Esophagus (tissue), 2 donors: ENCODE data around the gene MTHFSD. TPM values are rescaled to one million over a fixed set of nuclear protein-coding genes. Genes with fewer than 3 reads are reported as not detected.
A peak's percentile ranks its signal among the peaks of the same experiment; 100 is the strongest.

Source experiments
- H3K27ac ChIP-seq, 2 donors: one replicate each; pipeline ENCODE4 v1.5.1; 2013; ENCODE audit warnings: low read depth in 2 of 2, mild to moderate bottlenecking in 2 of 2, inconsistent platforms in 1 of 2, low read length in 1 of 2, moderate library complexity in 1 of 2
- H3K27me3 ChIP-seq, 2 donors: one replicate each; pipeline ENCODE4 v1.6.1; 2013; ENCODE audit warnings: low read length in 2 of 2, control low read depth in 1 of 2, mild to moderate bottlenecking in 1 of 2; ENCODE audit not compliant: insufficient read depth in 2 of 2, control insufficient read depth in 1 of 2
- H3K36me3 ChIP-seq, 2 donors: one replicate each; pipeline ENCODE4 v1.6.1; 2013; ENCODE audit warnings: low read length in 1 of 2; ENCODE audit not compliant: control insufficient read depth in 2 of 2, insufficient read depth in 2 of 2
- H3K4me1 ChIP-seq, 2 donors: one replicate each; pipeline ENCODE4 v1.6.1; 2013; ENCODE audit warnings: low read length in 1 of 2; ENCODE audit not compliant: control insufficient read depth in 2 of 2, insufficient read depth in 2 of 2
- H3K4me3 ChIP-seq, 2 donors: one replicate each; pipeline ENCODE4 v1.5.1; 2013; ENCODE audit warnings: low read length in 2 of 2, mild to moderate bottlenecking in 2 of 2, low read depth in 1 of 2, moderate library complexity in 1 of 2
- H3K9me3 ChIP-seq, 2 donors: one replicate each; pipeline ENCODE4 v1.6.1; 2013; ENCODE audit warnings: mild to moderate bottlenecking in 2 of 2, low read depth in 1 of 2, low read length in 1 of 2, moderate library complexity in 1 of 2; ENCODE audit not compliant: control insufficient read depth in 2 of 2, insufficient read depth in 1 of 2
- WGBS, 2 donors: extraction: QIAGEN DNeasy Blood & Tissue Kit; methylation state at CpG; one replicate each; pipeline ENCODE4 v1.1.7; 2013; 5-methylcytosine and 5-hydroxymethylcytosine counted together
- polyA plus RNA-seq, 2 donors: library from polyadenylated mRNA; stranded (reverse); fragments of 200-250 nt; gene quantifications; one replicate each; pipeline ENCODE4 v1.2.3, GENCODE V29; 2013
- donor health status: healthy with polysubstance abuse.
- donor health status: Bipolar disorder and iron deficiency.

Gene MTHFSD
- polyA plus RNA-seq, 2 donors, result 9.7 to 14.1 TPM

DNA sequence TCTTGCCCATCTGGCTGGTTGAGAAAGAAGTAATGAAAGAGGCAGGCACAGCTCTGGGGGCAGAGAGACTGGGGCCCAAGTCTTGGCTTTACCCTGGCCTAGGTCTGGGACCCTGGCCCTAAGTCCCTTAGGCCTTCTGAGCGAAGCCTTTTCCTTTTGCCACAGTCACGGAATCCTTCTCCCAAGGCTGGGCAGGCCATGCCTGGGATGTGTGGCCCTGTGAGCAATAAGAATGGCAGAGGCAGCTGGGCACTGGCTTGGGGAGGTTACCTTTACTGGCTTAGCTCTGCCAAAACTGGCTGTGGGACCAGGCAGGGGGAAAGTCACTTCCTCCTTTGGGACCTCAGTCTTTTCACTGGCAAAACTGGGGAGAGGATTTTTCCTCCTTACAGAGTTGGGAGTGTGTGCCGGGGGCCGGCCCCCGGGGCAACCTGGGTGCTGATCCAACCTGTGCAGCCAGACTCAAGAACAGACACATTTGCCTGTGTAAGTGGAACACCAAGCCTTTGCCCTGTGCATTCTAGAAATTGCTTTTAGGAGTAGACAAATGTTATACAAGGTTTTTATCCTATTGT lies 31.8 kb downstream of the MTHFSD start:
- Histone ChIP-seq H3K27ac (no peak overlapping the region), H3K36me3 (no peaks in the 10 kb centered on the region), H3K9me3 (no peaks in the 10 kb centered on the region), H3K4me3 (no peak overlapping the region), H3K4me1 (peaks cover 2 to 3% of the 10 kb centered on the region in 2 donors), H3K27me3 (no peaks in the 10 kb centered on the region)
- WGBS, 2 donors, result 56 to 68% methylated on average over 5 of the region's 5 CpGs

GRCh38 chr16:86522634-86523033 lies 32.4 kb downstream of the MTHFSD start:
- 83 to 90% methylated on average over 16 of the region's 16 CpGs for WGBS, 2 donors
- Histone ChIP-seq H3K27me3 (no peaks in the 10 kb centered on the region), H3K36me3 (no peaks in the 10 kb centered on the region), H3K4me3 (no peak overlapping the region), H3K4me1 (peaks cover 2 to 6% of the 10 kb centered on the region in 2 donors), H3K27ac (no peak overlapping the region), H3K9me3 (no peaks in the 10 kb centered on the region)

DNA sequence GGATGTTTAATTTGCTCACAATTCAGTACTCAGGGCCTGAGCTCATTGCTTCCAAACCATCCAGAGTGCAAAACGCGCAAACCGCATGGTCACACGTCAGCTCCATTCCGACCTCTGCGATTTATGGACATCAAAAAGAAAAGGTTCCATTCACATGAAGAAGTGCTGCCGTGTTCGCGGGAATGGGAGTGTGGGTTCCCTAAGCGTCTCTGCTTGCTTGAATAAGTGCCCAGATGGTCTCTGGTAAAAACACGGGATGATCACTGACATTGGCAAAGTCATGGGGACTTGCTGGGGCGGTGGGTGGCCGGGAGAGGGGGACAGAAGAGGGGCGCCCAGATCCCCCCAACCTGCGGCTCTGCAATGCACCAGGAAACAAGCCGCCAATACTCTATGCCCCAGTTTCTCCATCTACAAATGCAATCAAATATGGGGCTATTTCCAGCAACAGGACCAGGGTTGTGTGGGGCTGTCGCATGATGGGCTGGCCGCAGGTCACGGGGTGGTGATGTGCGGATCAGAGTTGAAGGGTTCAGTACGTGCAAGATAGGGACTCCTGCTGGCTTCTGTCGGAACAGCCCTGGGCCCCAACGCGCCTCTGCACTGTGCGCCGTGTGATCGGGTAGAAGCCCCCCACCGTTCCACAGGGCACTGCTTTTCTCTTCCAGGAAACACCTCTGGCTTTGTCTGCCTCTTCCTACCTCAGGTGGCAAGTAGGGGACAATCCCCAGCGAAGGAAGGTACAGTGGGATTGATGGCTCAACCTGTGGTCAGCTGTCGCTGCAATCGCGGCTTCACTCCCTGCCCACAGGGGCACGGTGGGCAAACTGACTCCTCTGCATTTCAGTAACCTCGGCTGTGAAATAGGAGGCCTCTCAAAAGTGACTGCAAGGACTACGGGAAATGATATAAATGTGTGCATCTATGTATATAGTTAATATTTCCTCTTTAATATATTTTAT lies 33.5 kb downstream of the MTHFSD start:
- Histone ChIP-seq H3K4me1 (peaks cover 4 to 6% of the 10 kb centered on the region in 2 donors), H3K27ac (no peak overlapping the region), H3K36me3 (no peaks in the 10 kb centered on the region), H3K9me3 (no peaks in the 10 kb centered on the region), H3K27me3 (peaks cover 0 to 3% of the 10 kb centered on the region in 2 donors), H3K4me3 (no peak overlapping the region)
- 73 to 81% methylated on average over 35 of the region's 35 CpGs for WGBS, 2 donors

- H3K36me3 ChIP-seq, result no peaks in the 10 kb centered on the region
- 42 to 46% methylated on average over 30 of the region's 30 CpGs for WGBS, 2 donors
- H3K4me1 ChIP-seq, result peaks cover 5 to 6% of the 10 kb centered on the region in 2 donors
- H3K27me3 ChIP-seq, result peaks cover 0 to 3% of the 10 kb centered on the region in 2 donors
- H3K9me3 ChIP-seq, result no peaks in the 10 kb centered on the region
- no peak overlapping the region for H3K4me3 ChIP-seq
- no peak overlapping the region for H3K27ac ChIP-seq
These were observed 34.5 kb downstream of the MTHFSD start for GRCh38 chr16:86520317-86521210.

DNA sequence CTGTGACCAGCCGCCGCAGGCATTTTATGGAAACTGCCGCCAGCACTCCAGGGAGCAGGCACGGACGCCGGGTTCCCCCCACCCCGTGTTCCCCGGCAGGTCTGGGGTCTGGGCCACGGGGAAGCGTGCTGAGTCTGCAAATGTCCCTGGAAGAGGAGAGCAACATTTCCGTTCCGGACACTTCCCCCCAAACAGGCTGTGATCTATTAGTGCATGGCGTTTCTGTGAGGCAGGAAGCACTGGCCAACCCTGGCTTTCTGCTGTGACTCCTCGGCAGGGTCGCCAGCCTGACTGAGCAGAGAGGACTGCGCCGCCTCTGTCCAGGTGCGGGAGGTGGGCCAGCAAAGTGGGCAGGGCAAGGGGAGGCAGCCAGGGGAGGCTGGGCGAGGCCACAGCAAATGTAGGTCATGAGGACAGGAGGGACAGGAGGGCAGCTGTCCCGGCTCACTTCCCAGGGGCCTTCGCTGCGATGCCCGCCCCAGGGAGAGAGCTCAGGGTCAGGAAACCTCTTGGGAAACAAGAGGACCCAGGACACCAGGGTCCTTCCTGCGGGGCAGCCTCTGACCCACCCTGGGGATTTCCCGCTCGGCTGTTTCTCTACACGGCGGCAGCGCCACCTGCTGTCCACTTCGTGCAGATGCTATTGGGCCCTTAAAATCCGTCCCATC lies 35.3 kb downstream of the MTHFSD start:
- Histone ChIP-seq H3K36me3 (no peaks in the 10 kb centered on the region), H3K4me3 (no peak overlapping the region), H3K9me3 (no peaks in the 10 kb centered on the region), H3K27ac (peak overlapping the region in 1 of 2 donors; percentile 10), H3K27me3 (peaks cover 0 to 3% of the 10 kb centered on the region in 2 donors), H3K4me1 (peaks cover 5 to 6% of the 10 kb centered on the region in 2 donors)
- WGBS, 2 donors, result 15 to 17% methylated on average over 31 of the region's 31 CpGs

DNA sequence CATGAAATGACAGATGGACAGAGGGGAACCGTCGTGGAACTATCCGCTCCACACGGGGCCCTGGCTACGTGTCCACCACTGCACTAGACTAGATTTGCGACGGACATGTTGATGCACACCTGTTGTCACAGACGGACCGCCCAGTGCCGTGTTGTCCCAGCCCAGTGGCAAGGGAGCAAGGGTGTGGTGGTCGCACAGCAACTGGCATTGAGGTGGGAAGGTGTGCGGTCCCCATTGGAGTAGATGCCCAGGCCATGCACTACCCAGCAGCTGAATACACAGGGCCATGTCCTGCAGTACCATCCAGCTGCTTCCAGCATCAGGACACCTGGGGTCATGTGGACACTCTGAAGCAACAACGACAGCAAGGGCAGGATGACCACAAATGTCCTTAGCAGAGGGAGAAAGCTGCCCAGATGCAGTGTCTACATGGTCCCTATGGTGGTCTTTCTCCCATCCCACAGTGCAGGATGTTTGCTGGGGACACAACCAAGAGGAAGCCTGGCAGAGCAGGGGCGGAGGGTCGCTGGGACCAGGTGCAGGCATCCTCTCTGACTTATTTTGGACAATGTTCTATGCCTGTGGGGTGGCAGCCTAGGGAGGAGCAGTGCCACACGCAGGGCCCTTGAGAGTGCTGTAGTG lies 35.9 kb downstream of the MTHFSD start:
- H3K4me1 ChIP-seq, result peaks cover 5 to 6% of the 10 kb centered on the region in 2 donors
- 78 to 84% methylated on average over 16 of the region's 16 CpGs for WGBS, 2 donors
- H3K36me3 ChIP-seq, result no peaks in the 10 kb centered on the region
- H3K4me3 ChIP-seq, result no peak overlapping the region
- no peaks in the 10 kb centered on the region for H3K9me3 ChIP-seq
- H3K27me3 ChIP-seq, result peaks cover 0 to 3% of the 10 kb centered on the region in 2 donors
- peak overlapping the region in 1 of 2 donors; percentile 20 for H3K27ac ChIP-seq

- Histone ChIP-seq H3K27ac (peak overlapping the region; percentile 76 to 85), H3K36me3 (no peaks in the 10 kb centered on the region), H3K4me3 (no peak overlapping the region), H3K27me3 (peaks cover 5 to 6% of the 10 kb centered on the region in 2 donors), H3K9me3 (peaks cover 0 to under 1% of the 10 kb centered on the region in 2 donors), H3K4me1 (peaks cover 5 to 6% of the 10 kb centered on the region in 2 donors)
- 16 to 17% methylated on average over 17 of the region's 17 CpGs for WGBS, 2 donors
These were observed 37.3 kb downstream of the MTHFSD start for GRCh38 chr16:86517652-86518258.

DNA sequence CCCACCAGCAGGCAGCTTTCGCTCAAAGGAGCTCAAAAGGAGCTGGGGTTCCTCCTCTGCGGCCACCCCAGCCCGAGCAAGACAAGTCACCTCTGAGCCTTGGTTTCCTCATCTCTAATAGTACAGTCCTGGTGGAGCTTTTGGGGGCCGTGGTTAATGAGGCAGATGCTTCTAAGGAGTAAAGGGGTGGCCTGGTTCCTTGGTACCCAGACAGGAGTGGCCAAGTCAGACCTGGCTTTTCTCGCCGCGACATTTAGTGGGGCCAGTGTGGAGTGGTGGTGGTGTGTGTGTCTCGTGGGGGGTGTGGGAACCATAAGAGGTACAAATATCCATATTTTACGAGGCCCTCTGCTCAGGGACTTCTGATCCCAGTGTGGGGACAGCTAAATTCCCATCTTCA lies 38.0 kb downstream of the MTHFSD start:
- peak overlapping the region; percentile 76 to 85 for H3K27ac ChIP-seq
- H3K27me3 ChIP-seq, result peaks cover 5 to 7% of the 10 kb centered on the region in 2 donors
- peaks cover 0 to 2% of the 10 kb centered on the region in 2 donors for H3K9me3 ChIP-seq
- peaks cover 6 to 7% of the 10 kb centered on the region in 2 donors for H3K4me1 ChIP-seq
- peak overlapping the region in 1 of 2 donors; percentile 35 for H3K4me3 ChIP-seq
- WGBS, 2 donors, result 33 to 43% methylated on average over 9 of the region's 9 CpGs
- no peaks in the 10 kb centered on the region for H3K36me3 ChIP-seq
